Eye (tissue), 1 donor: Measurements from ENCODE around the gene PIEZO2.

Source experiments
- DNase-seq: peaks from one replicate; pipeline ENCODE4 v3.0.0-alpha.2; 2015

PIEZO2 gene

DNA sequence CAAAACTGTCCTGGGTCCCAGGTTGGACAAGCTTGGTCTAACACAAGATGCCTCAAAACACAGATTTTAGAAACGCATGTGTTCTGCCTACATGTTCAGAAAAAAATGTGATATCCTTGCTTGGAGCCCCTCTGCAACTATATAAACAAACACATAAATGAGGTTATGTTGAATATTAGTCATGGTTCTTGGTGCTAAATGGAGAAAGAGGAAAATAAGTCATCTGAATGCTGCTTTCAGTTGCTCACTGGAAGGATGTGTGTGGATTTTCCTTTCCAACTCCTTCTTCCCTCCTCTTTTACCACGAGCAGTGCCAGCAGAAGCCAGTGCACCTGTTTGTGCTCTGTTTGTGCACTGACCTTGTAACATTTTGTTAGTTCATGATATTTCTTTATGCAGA is 85.3 kb downstream of the PIEZO2 start:
- no peak for DNase-seq

GRCh38 chr18:11055721-11056120 is 93.6 kb downstream of the PIEZO2 start:
- DNase-seq, result no peak

DNA sequence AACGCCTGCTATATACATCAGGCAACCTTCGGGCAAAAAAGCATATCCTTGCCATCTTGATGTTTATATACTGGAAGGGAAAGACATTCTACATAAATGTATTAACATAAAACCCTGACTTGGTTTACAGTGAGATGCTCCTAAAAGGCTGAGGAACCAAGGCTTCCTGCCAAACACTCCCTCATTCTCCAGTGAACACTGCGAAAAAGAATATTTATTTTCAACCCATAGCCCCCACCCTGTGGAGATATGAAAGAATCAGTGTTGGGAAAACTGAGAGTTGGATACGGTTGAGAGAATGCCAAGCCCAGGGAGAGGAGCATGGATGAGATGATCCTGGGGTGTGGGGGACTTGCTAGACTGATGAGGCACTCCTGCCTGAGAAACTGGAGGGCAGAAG is 94.9 kb downstream of the PIEZO2 start:
- no peak for DNase-seq

DNA sequence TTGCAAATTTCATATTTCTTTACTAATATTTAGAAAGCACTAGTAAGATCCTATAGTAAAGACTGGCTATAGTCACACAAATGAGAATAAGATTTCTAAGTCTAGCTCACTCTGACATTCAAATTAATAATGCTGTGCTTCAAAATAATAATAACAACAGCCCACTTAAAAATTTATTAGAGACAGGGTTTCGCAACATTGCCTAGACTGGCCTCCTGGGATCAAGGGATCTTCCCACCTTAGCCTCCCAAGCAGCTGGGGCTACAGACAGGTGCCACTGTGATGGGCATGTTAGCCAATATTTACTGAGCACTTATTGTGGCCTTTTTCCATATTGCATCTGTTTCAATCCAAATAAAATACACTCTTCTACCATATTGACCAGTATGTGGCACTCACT is 96.1 kb downstream of the PIEZO2 start:
- no peak for DNase-seq

GRCh38 chr18:11052800-11053199 is 96.6 kb downstream of the PIEZO2 start:
- DNase-seq, result no peak

GRCh38 chr18:11051462-11051861 is 97.9 kb downstream of the PIEZO2 start:
- no peak for DNase-seq

DNA sequence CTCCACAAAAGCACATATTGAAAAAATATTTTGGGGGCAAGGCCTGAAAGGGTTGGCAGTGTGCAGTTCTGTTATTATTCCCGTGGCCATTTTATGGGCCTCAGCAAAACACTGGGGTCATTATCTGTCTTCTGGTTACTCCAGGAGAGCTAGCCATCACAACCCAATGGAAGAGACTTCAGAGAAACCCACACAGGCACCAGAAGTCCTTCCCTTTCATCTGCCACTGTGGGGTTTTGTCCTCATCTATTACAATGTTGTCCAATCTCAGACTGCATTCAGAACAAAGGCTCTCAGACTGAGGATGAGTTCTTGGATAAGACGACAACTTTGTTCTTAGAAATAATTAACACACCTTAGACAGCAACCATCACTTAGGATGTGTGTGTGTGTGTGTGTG is 98.4 kb downstream of the PIEZO2 start:
- DNase-seq, result no peak

- no peak for DNase-seq
These were observed 101.6 kb downstream of the PIEZO2 start for GRCh38 chr18:11047817-11048216.

DNA sequence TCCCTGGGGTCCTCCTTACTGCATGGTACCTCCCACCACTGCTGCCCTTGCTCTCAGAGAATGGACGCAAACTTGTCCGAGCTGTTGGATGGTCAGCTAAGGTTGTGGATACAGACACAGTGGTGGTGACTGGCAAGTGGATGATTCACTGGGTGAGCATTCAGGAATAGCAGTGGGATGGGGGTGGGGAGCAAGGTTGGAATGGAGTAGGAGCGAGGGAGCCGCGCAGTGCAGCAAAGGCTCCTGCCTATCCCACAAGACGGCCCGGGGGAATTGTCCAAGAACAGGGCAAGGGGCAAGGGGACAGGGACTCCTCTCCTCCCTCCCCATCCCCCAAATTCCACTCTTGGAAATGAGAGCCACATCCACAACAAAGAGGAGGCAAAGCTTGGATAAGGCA is 102.2 kb downstream of the PIEZO2 start:
- DNase-seq, result no peak

DNA sequence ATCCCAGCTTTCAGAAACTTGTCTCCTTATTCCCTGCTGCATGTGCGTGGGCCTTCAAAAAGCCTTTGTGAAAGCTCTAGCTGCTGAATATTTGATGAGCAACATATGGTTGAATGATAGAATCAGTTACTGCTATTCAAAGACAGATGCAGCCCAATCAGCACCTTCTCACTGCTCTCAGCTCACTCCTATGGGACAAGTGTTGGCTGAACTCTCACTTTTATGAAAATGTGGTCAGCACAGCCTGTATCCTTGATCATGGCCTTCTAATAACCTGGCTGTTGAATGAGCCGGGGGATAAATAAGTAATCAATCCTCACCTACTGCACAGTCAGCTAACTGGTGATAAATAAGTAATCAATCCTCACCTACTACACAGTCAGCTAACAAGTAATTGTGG is 103.2 kb downstream of the PIEZO2 start:
- peak; percentile 83 for DNase-seq

- DNase-seq, result no peak
These were observed 105.7 kb downstream of the PIEZO2 start for GRCh38 chr18:11043694-11044093.

- DNase-seq, result no peak
These were observed 107.1 kb downstream of the PIEZO2 start for GRCh38 chr18:11042247-11042646.

GRCh38 chr18:11040823-11041656 is 108.3 kb downstream of the PIEZO2 start:
- DNase-seq, result peak; percentile 80

DNA sequence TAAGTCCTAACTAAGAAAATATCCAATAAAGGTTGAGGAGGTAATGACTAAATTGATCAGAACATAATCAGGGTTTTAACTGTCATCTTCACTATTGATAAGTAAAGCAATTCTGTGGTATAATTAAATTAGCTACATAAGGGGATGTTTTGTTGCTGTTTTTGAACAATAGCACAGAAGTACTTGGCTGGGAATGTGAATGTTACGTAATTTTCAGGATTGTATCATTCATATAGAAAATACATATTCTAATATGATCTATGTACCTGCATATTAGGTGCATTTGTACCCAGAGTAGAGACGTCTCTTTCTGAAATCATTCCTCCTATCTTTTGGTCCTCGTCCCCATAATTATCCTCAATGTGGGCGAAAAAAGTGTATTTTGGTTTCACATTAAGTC is 109.0 kb downstream of the PIEZO2 start:
- DNase-seq, result no peak

GRCh38 chr18:11037533-11038240 is 111.7 kb downstream of the PIEZO2 start:
- no peak for DNase-seq

DNA sequence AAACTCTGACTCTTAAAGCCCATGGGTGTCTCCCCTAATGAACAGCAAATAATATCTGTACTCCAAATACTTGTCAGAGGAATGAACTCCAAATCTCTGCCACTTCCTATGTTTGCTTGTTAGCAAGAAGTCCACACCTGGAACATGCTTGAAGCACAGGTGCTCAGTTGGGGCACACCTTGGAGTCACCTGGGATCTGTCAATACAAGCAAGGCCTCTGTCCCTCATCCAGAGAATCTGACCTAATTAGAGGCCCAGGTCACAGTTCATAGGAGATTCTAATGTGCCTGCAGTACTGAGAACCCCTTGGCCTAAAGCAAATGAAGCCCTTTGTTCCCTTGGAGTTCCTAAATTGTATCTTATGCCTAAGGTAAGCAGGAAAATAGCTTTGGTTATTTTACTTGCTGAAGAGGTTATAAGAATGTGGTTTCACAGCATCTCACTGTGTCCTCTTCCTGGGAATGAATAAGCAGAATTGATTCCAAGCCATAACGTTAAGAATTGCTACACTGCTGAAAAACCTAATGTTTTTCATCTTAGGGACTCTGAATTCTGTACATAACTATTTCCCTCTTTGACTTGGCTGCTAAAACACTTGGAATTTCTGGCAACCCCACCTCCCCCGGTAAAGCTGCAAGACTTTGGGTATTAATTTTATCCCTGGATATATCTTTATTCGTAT is 113.4 kb downstream of the PIEZO2 start:
- no peak for DNase-seq

DNA sequence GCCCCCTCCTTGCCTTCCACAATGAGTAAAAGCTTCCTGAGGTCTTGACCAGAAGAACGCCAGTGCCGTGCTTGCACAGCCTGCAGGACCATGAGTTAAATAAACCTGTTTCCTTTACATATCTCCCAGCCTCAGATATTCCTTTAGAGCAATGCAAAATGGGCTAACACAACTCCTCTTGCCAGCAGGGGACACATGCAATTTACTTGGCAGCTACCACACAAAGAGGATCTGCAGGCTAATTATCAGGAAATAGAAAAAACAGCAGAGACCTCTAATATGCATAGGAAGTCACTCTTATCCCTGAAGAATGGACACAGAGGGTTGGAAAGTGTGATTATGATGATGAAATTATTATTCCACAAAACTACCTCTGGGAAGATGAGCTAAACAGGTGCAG is 114.0 kb downstream of the PIEZO2 start:
- DNase-seq, result no peak

DNA sequence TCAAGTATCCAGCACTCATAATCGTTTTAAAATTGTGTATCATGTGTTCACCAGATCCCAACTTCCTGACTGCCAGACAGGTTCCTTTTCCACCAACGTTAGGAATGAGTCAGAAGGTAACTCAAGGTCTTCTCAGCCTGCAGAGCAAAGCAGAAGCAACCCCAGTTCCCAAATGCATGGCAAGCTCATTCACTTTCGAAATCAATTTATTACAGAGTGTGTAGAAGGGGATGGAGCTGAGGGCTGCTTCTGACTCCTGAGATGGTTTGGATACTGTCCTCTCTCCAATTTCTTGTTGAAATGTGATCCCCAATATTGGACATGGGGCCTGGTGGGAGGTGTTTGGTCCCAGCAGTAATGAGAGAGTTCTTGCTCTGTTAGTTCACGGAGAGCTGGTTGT is 114.5 kb downstream of the PIEZO2 start:
- no peak for DNase-seq

- DNase-seq, result no peak
These were observed 115.9 kb downstream of the PIEZO2 start for GRCh38 chr18:11033503-11033902.

DNA sequence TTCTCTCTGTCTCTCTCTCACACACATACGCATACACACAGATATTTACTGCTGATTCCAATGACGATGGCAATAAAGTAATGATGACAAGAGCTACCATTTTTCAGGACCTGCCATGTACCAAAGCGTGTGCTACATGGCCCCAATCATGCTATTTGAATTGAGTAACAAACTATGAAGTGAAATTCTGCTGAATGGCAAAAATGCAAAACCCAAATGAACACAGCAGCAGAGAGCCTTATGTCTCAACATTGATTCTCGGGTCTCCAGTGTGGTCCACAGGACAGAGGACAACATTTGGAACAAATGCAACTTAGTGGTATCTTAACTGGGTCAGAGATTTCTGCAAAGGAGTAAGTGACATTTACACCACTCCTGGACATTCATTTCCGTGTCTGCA is 117.4 kb downstream of the PIEZO2 start:
- DNase-seq, result no peak

DNA sequence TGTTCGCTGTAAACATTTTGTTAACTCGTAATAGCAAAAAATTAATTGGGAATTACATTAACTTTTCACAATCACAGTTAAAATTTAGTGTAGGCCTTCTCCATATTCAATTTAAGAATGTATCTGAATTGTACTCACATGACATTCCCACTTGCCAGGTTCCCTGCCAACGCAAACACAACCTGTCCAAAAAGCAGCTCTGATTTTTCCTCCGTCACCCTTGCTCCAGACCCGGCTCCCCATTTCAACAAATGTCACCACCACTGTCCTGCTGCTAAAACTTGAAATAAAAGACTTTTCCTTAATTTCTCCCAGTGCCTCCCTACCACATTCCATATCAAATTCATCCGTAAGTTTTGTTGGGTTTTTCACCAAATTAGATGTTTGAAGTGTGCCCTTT is 120.3 kb downstream of the PIEZO2 start:
- DNase-seq, result no peak

GRCh38 chr18:11027862-11028261 is 121.5 kb downstream of the PIEZO2 start:
- DNase-seq, result no peak

DNA sequence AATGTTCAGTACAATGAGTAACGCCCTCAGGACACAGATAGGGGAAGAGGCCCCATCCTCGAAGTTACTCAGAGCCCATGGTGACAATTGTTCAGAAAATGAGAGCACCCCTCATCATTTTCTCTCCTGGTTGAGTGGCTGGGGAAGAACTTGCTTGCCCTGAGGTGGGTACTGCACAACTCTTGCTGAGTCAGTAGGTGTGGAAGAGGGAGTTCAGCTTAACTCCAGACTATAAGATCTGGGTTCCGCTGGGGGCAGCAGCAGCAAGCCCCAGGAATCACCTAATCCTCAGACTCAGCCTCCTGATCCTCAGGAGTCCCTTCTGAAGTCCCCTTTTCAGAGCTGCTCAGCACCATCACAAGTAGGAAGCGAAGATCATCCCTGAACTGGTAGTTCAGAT is 123.7 kb downstream of the PIEZO2 start:
- no peak for DNase-seq
